ENCODE measurements around the gene PRPF6. TPM values are rescaled to one million over a fixed set of nuclear protein-coding genes. Genes with fewer than 3 reads are reported as not detected.
A peak's percentile ranks its signal among the peaks of the same experiment; 100 is the strongest.

Gene PRPF6
- total and polyA plus RNA-seq, 2 of the 13 experiments (the other 11 are each of a cell fraction or from before 2014, with no cell fraction given): 63.7 to 101 TPM

- no peak for TF ChIP-seq AKNA (CRISPR knock-in tag; IDR thresholded peaks at IDR 0.05; ENCODE audit: borderline replicate concordance)
- peak; percentile 73 for TF ChIP-seq GABPB1 (CRISPR knock-in tag; IDR thresholded peaks at IDR 0.05)
- no peak for TF ChIP-seq NPAS2 (CRISPR knock-in tag; IDR thresholded peaks at IDR 0.05; ENCODE audit: borderline replicate concordance)
- TF ChIP-seq MYNN (CRISPR knock-in tag; IDR thresholded peaks at IDR 0.05; ENCODE audit: low read depth): no peak
- no peak; the same call in 1 of the 2 replicates for TF ChIP-seq BCL3 (CRISPR knock-in tag; IDR thresholded peaks at IDR 0.05)
- peak; percentile 80 for TF ChIP-seq ZFP91 (CRISPR knock-in tag; IDR thresholded peaks at IDR 0.05; ENCODE audit: borderline replicate concordance)
- no peak for TF ChIP-seq PLRG1 (conservative IDR thresholded peaks at IDR 0.05)
- TF ChIP-seq ZBTB21 (CRISPR knock-in tag; IDR thresholded peaks at IDR 0.05): no peak
- no peak for TF ChIP-seq NR2F1 (CRISPR knock-in tag; IDR thresholded peaks at IDR 0.05)
- no peak for TF ChIP-seq SP140L (CRISPR knock-in tag; IDR thresholded peaks at IDR 0.05; ENCODE audit: borderline replicate concordance)
- TF ChIP-seq CHCHD3 (CRISPR knock-in tag; IDR thresholded peaks at IDR 0.05): peak; percentile 65; the same call in 1 of the 2 replicates
- TF ChIP-seq ZNF781 (CRISPR knock-in tag; IDR thresholded peaks at IDR 0.05; ENCODE audit: borderline replicate concordance, not compliant biosample characterization): no peak
- no peak for TF ChIP-seq PBX2 (CRISPR knock-in tag; IDR thresholded peaks at IDR 0.05)
- no peak for TF ChIP-seq ZNF83 (CRISPR knock-in tag; IDR thresholded peaks at IDR 0.05; ENCODE audit: borderline replicate concordance)
Observed at GRCh38 chr20:64057628-64058498, 76.9 kb downstream of the PRPF6 start (continued).

Data from HepG2 (cell line).